ENCODE results near the gene CGB7.

Gene CGB7

GRCh38 chr19:49017041-49017665 lies 40.4 kb downstream of the CGB7 start, which contains the start of gene LHB:
Gene LHB, minus strand, starts transcription at chr19:49017091. Its CDS starts 10 bp downstream, at chr19:49017081.
- no peak for DNase-seq (ENCODE audit: low read depth in 3 of 3, low spot score in 1 of 3)

GRCh38 chr19:49016067-49016839 lies 41.3 kb downstream of the CGB7 start:
- no peak for DNase-seq (ENCODE audit: low read depth in 3 of 3, low spot score in 1 of 3)

- no peak for DNase-seq (ENCODE audit: low read depth in 3 of 3, low spot score in 1 of 3)
These were observed 42.7 kb downstream of the CGB7 start for GRCh38 chr19:49014870-49015255.

GRCh38 chr19:49014123-49014869 lies 43.3 kb downstream of the CGB7 start:
- no peak for DNase-seq (ENCODE audit: low read depth in 3 of 3, low spot score in 1 of 3)

- DNase-seq (ENCODE audit: low read depth in 3 of 3, low spot score in 1 of 3) = no peak
These were observed 46.4 kb downstream of the CGB7 start for GRCh38 chr19:49011194-49011593.

- no peak for DNase-seq (ENCODE audit: low read depth in 3 of 3, low spot score in 1 of 3)
These were observed 47.1 kb downstream of the CGB7 start for GRCh38 chr19:49010453-49010852.

GRCh38 chr19:49009828-49010227 lies 47.7 kb downstream of the CGB7 start:
- no peak for DNase-seq (ENCODE audit: low read depth in 3 of 3, low spot score in 1 of 3)

GRCh38 chr19:49006905-49007304 lies 50.6 kb downstream of the CGB7 start:
- no peak for DNase-seq (ENCODE audit: low read depth in 3 of 3, low spot score in 1 of 3)

- no peak for DNase-seq (ENCODE audit: low read depth in 3 of 3, low spot score in 1 of 3)
These were observed 52.5 kb downstream of the CGB7 start for GRCh38 chr19:49004964-49005614.
